Measurements from ENCODE around the gene PRAC1.

The PRAC1 gene

GRCh38 chr17:48734333-48735061, 12.2 kb upstream of the PRAC1 start:
- H3K27ac Mint-ChIP-seq, result no peak overlapping the region
- no peaks in the 10 kb centered on the region for H3K9me3 Mint-ChIP-seq
- peaks cover 93% of the 10 kb centered on the region for H3K27me3 Mint-ChIP-seq
- no peaks in the 10 kb centered on the region for H3K36me3 Mint-ChIP-seq (ENCODE audit: low read depth)
- no peak overlapping the region for H3K4me3 Mint-ChIP-seq
- H3K4me1 Mint-ChIP-seq (ENCODE audit: low read depth), result peaks cover 21% of the 10 kb centered on the region

DNA sequence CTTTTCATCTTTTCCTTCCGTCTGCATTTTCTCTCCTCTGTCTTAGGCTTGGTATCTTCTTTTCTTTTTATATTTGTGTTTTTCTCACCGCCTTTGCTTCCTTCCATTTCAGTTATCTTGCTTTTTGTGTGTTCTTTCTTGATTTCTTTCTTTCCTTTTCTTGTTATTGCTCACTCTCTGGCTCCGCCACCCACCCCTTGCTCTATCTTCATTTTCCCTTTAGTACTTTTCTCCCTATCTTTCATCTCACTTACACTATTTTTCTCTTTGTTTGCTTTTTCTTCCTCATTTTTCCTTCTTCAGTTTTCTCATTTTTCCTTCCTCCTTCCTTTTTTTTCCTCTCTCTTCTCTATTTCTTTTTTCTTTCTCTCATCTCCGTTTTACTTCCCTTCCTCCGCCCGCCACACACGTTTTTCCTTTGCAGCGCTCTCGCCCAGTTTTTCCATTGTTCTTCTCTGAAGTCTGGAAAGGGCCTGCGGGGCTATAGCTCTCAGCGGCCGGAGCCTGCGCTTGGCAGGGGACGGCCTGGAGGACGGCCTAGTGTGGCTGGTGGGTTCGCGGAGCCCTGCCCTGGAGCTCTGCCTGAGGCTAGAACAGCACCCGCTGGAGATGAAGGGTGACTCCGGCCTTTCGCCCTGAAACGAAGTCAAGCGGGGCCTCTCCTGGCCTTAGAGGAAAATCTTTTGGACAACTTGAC, 11.5 kb upstream of the PRAC1 start:
- Mint-ChIP-seq H3K4me1 (ENCODE audit: low read depth) (peaks cover 19% of the 10 kb centered on the region), H3K27me3 (peaks cover 93% of the 10 kb centered on the region), H3K36me3 (ENCODE audit: low read depth) (no peaks in the 10 kb centered on the region), H3K27ac (no peak overlapping the region), H3K9me3 (no peaks in the 10 kb centered on the region), H3K4me3 (peak overlapping the region; percentile 47)

GRCh38 chr17:48732688-48733629, 10.6 kb upstream of the PRAC1 start:
- Mint-ChIP-seq H3K27me3 (peaks cover 93% of the 10 kb centered on the region), H3K36me3 (ENCODE audit: low read depth) (no peaks in the 10 kb centered on the region), H3K4me3 (peak overlapping the region; percentile 47), H3K27ac (no peak overlapping the region), H3K9me3 (no peaks in the 10 kb centered on the region), H3K4me1 (ENCODE audit: low read depth) (peaks cover 25% of the 10 kb centered on the region)

- Mint-ChIP-seq H3K27ac (no peak overlapping the region), H3K27me3 (peaks cover 93% of the 10 kb centered on the region), H3K4me3 (no peak overlapping the region), H3K9me3 (no peaks in the 10 kb centered on the region), H3K4me1 (ENCODE audit: low read depth) (peaks cover 26% of the 10 kb centered on the region), H3K36me3 (ENCODE audit: low read depth) (no peaks in the 10 kb centered on the region)
Observed at GRCh38 chr17:48731355-48731754, 9.0 kb upstream of the PRAC1 start.

DNA sequence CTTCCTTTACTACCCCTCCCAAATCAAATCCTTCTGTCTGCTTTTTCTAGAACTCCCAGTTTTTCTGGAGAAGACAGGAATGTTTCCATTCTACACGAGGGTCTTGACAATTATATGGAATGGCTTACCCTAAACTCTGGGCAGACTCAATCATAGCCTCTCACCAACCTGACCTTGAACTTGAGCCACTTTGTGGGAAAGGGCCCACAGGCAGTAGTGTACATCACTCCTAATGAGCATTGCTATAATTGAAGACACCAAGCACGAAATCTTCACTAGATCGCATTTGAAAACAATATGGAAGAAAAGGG, 7.9 kb upstream of the PRAC1 start:
- Mint-ChIP-seq H3K4me1 (ENCODE audit: low read depth) (peaks cover 27% of the 10 kb centered on the region), H3K4me3 (no peak overlapping the region), H3K9me3 (no peaks in the 10 kb centered on the region), H3K36me3 (ENCODE audit: low read depth) (no peaks in the 10 kb centered on the region), H3K27ac (no peak overlapping the region), H3K27me3 (peaks cover 93% of the 10 kb centered on the region)

GRCh38 chr17:48729335-48730239, 7.3 kb upstream of the PRAC1 start:
- no peaks in the 10 kb centered on the region for H3K36me3 Mint-ChIP-seq (ENCODE audit: low read depth)
- peaks cover 93% of the 10 kb centered on the region for H3K27me3 Mint-ChIP-seq
- H3K27ac Mint-ChIP-seq, result no peak overlapping the region
- peaks cover 31% of the 10 kb centered on the region for H3K4me1 Mint-ChIP-seq (ENCODE audit: low read depth)
- no peak overlapping the region for H3K4me3 Mint-ChIP-seq
- H3K9me3 Mint-ChIP-seq, result no peaks in the 10 kb centered on the region

DNA sequence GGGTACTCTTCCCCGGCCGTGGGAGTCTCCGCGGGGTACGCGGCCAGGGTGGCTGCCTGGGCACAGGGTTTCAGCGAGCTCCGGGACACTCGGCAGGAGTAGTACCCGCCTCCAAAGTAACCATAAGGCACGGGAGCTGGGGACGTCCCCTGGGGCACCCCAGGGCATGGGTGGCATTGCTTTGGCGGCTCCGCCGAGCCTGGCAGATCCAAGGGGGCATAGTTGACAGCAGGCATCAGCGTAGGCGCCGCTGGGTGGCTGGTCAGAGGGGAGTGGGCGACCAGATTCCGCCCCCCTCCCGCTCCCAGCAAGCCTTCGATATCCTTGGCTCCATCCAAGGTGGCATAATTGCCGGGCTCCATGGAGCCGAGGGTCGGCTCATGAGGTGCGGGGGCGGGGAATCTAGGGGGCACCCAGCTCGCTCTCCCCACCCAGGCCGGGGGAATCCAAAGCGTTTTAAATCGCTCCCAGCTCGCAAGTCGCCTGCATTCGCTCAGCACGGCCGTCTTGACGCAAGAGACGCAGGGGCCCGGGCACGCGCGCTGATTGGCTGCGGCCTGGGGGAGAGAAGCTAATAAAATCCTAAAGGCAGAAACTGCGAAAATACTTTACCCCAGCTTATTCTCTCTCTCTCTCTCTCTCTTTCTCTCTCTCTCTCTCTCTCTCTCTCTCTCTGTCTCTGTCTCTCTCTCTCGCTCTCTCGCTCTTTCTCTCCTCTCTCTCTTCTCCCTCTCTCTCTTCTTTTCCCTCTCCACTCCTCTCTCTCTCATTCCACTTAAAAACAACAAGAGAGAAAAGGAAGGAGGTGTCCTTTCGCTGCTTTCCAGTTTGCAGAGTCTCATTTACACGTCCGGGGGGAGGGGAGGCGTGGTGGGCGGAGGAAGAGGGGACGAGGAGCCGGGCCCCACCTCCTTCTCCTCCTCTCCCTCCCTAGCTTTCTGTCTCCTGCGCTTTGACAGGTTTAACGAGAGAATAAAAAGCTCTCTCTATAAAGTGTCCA, 6.2 kb upstream of the PRAC1 start, which contains the start of gene HOXB13:
Gene HOXB13 (minus strand): TSS at position 519 of the 1,000 bp plus-strand sequence. CDS start 157 bp downstream, at position 362.
- no peaks in the 10 kb centered on the region for H3K9me3 Mint-ChIP-seq
- peaks cover 37% of the 10 kb centered on the region for H3K4me1 Mint-ChIP-seq (ENCODE audit: low read depth)
- no peaks in the 10 kb centered on the region for H3K36me3 Mint-ChIP-seq (ENCODE audit: low read depth)
- peak within 1 kb of the TSS; percentile 49 for H3K4me3 Mint-ChIP-seq
- peaks cover 93% of the 10 kb centered on the region for H3K27me3 Mint-ChIP-seq
- no peak within 1 kb of the TSS for H3K27ac Mint-ChIP-seq

DNA sequence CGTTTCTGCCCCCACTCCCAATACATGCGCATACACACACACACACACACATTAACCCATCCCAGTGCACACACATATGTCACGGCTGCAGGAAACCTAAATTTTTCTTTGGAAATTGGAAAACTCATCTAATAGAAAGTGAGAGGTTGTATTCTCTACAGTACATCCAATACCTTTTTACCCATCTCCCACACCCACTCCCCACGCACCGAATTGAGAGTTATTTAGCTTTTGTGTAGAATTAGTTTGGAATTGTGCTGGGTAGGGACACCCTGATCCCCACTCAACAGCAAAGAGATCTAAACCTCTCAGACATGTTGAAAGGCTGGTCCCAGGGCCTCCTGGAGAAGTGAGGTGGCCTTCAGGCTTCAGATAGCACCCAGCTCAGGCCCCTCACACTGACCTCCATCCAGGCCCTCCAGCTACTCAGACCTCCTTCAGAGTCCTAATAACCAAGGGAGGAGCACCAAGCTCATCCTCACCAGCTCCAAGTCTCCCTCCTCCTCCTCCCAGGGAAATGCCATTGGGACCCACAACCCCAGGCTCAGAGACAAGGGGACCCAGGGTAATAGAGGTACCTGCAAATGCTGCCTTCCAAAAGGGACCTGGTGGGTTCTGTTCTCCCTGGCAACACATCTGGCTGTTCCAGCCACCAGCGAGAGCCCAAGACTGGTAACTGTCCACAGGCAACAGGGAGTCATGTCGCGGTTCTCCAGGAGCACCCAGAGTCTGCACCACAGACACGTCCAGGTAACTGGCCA, 5.3 kb upstream of the PRAC1 start:
- no peak overlapping the region for H3K27ac Mint-ChIP-seq

GRCh38 chr17:48726916-48727286, 4.6 kb upstream of the PRAC1 start:
- H3K4me3 Mint-ChIP-seq, result no peak overlapping the region

More for the DNA sequence above, 5.3 kb upstream of the PRAC1 start:
- H3K36me3 Mint-ChIP-seq (ENCODE audit: low read depth), result no peaks in the 10 kb centered on the region
- peak overlapping the region; percentile 17 for H3K4me3 Mint-ChIP-seq
- H3K9me3 Mint-ChIP-seq, result no peaks in the 10 kb centered on the region
- peaks cover 38% of the 10 kb centered on the region for H3K4me1 Mint-ChIP-seq (ENCODE audit: low read depth)
- H3K27me3 Mint-ChIP-seq, result peaks cover 94% of the 10 kb centered on the region

GRCh38 chr17:48726114-48726915, 4.0 kb upstream of the PRAC1 start:
- H3K27me3 Mint-ChIP-seq, result peaks cover 94% of the 10 kb centered on the region
- no peak overlapping the region for H3K27ac Mint-ChIP-seq
- H3K4me1 Mint-ChIP-seq (ENCODE audit: low read depth), result peaks cover 36% of the 10 kb centered on the region
- no peaks in the 10 kb centered on the region for H3K36me3 Mint-ChIP-seq (ENCODE audit: low read depth)
- no peaks in the 10 kb centered on the region for H3K9me3 Mint-ChIP-seq
- no peak overlapping the region for H3K4me3 Mint-ChIP-seq

More at GRCh38 chr17:48726916-48727286, 4.6 kb upstream of the PRAC1 start:
- Mint-ChIP-seq H3K27ac (no peak overlapping the region), H3K4me1 (ENCODE audit: low read depth) (peaks cover 36% of the 10 kb centered on the region), H3K36me3 (ENCODE audit: low read depth) (no peaks in the 10 kb centered on the region), H3K9me3 (no peaks in the 10 kb centered on the region), H3K27me3 (peaks cover 94% of the 10 kb centered on the region)

- Mint-ChIP-seq H3K27me3 (peaks cover 95% of the 10 kb centered on the region), H3K36me3 (ENCODE audit: low read depth) (no peaks in the 10 kb centered on the region), H3K9me3 (no peaks in the 10 kb centered on the region), H3K27ac (no peak overlapping the region), H3K4me3 (no peak overlapping the region), H3K4me1 (ENCODE audit: low read depth) (peaks cover 36% of the 10 kb centered on the region)
Observed at GRCh38 chr17:48725288-48726064, 3.2 kb upstream of the PRAC1 start.

- Mint-ChIP-seq H3K4me1 (ENCODE audit: low read depth) (peaks cover 40% of the 10 kb centered on the region), H3K4me3 (no peak overlapping the region), H3K27ac (no peak overlapping the region), H3K36me3 (ENCODE audit: low read depth) (peaks cover 4% of the 10 kb centered on the region), H3K27me3 (peaks cover 95% of the 10 kb centered on the region), H3K9me3 (no peaks in the 10 kb centered on the region)
Observed at GRCh38 chr17:48725004-48725287, 2.6 kb upstream of the PRAC1 start.
